Gastrocnemius medialis (tissue), 4 donors: ENCODE data around the gene CHMP2A.

ENCODE experiments used
- CTCF ChIP-seq, 5 experiments: fragments of 450-650 bp in 3 of 5; fragments of 200-600 bp in 2 of 5; sonication (generic) in 2 of 5; IDR thresholded peaks in 4 of 5; conservative IDR thresholded peaks in 1 of 5; 1 replicate in 4 of 5; 2 replicates in 1 of 5; pipeline ENCODE4 v1.5.1; 2016 to 2019; ENCODE audit warnings: antibody characterized with exemption in 5 of 5, mild to moderate bottlenecking in 3 of 5, moderate library complexity in 3 of 5
- POLR2A ChIP-seq, 2 donors: fragments of 450-650 bp; IDR thresholded peaks; one replicate each; pipeline ENCODE4 v1.6.1; 2017; ENCODE audit warnings: antibody characterized with exemption in 2 of 2, mild to moderate bottlenecking in 2 of 2, moderate library complexity in 2 of 2

- TF ChIP-seq CTCF (IDR thresholded peaks at IDR 0.05 in 4 of 5, conservative IDR thresholded peaks at IDR 0.05 in 1 of 5) = peak in 1 of 5 experiments; percentile 8
- TF ChIP-seq POLR2A (IDR thresholded peaks at IDR 0.05) = peak; percentile 56 to 71
Observed at GRCh38 chr19:58575183-58576041, 20.5 kb upstream of the CHMP2A start.
